ENCODE measurements around the gene CDH4. TPM values are rescaled to one million over a fixed set of nuclear protein-coding genes. Genes with fewer than 3 reads are reported as not detected.

The CDH4 gene
- polyA plus RNA-seq, 1 experiment: 1.5 TPM

GRCh38 chr20:61976644-61977418 is 724.8 kb downstream of the CDH4 start:
- Histone ChIP-seq H3K36me3 (ENCODE audit: control insufficient read depth, insufficient read depth, low read length) (peaks cover 11% of the 10 kb centered on the region), H3K4me3 (ENCODE audit: low read depth, low read length) (no peak overlapping the region), H3K27me3 (ENCODE audit: control insufficient read depth, insufficient read depth, low read length) (no peaks in the 10 kb centered on the region)
- POLR2A ChIA-PET: no interaction called here
- CTCF ChIA-PET: no interaction called here
- DNase-seq (ENCODE audit: low read depth): no peak
- TF ChIP-seq CTCF (IDR thresholded peaks at IDR 0.05; ENCODE audit: insufficient read depth, low read depth, low read length): no peak

- no peak overlapping the region for H3K4me3 ChIP-seq (ENCODE audit: low read depth, low read length)
- no peak for DNase-seq (ENCODE audit: low read depth)
- H3K36me3 ChIP-seq (ENCODE audit: control insufficient read depth, insufficient read depth, low read length): peaks cover 11% of the 10 kb centered on the region
- TF ChIP-seq CTCF (IDR thresholded peaks at IDR 0.05; ENCODE audit: insufficient read depth, low read depth, low read length): no peak
- ChIA-PET CTCF (no interaction called here), POLR2A (no interaction called here)
- no peaks in the 10 kb centered on the region for H3K27me3 ChIP-seq (ENCODE audit: control insufficient read depth, insufficient read depth, low read length)
Observed at GRCh38 chr20:61977419-61977786, 725.3 kb downstream of the CDH4 start.

GRCh38 chr20:61978491-61978890 is 726.4 kb downstream of the CDH4 start:
- peaks cover 11% of the 10 kb centered on the region for H3K36me3 ChIP-seq (ENCODE audit: control insufficient read depth, insufficient read depth, low read length)
- no peak for TF ChIP-seq CTCF (IDR thresholded peaks at IDR 0.05; ENCODE audit: insufficient read depth, low read depth, low read length)
- DNase-seq (ENCODE audit: low read depth): no peak
- CTCF ChIA-PET: no interaction called here
- no peak overlapping the region for H3K4me3 ChIP-seq (ENCODE audit: low read depth, low read length)
- POLR2A ChIA-PET: no interaction called here
- H3K27me3 ChIP-seq (ENCODE audit: control insufficient read depth, insufficient read depth, low read length): no peaks in the 10 kb centered on the region

- CTCF ChIA-PET: no interaction called here
- no peak for TF ChIP-seq CTCF (IDR thresholded peaks at IDR 0.05; ENCODE audit: insufficient read depth, low read depth, low read length)
- POLR2A ChIA-PET: no interaction called here
- Histone ChIP-seq H3K27me3 (ENCODE audit: control insufficient read depth, insufficient read depth, low read length) (no peaks in the 10 kb centered on the region), H3K4me3 (ENCODE audit: low read depth, low read length) (no peak overlapping the region), H3K36me3 (ENCODE audit: control insufficient read depth, insufficient read depth, low read length) (peaks cover 8% of the 10 kb centered on the region)
- DNase-seq (ENCODE audit: low read depth): no peak
Observed at GRCh38 chr20:61979090-61979489, 727.0 kb downstream of the CDH4 start.

- no peak for DNase-seq (ENCODE audit: low read depth)
- Histone ChIP-seq H3K27me3 (ENCODE audit: control insufficient read depth, insufficient read depth, low read length) (no peaks in the 10 kb centered on the region), H3K36me3 (ENCODE audit: control insufficient read depth, insufficient read depth, low read length) (peaks cover 9% of the 10 kb centered on the region), H3K4me3 (ENCODE audit: low read depth, low read length) (no peak overlapping the region)
- CTCF ChIA-PET: interaction anchor here (0.6 kb wide), 1 partner anchor 401 kb away, joined by 3 read pairs; no protein-coding TSS in a partner anchor
- TF ChIP-seq CTCF (IDR thresholded peaks at IDR 0.05; ENCODE audit: insufficient read depth, low read depth, low read length): no peak
- POLR2A ChIA-PET: no interaction called here
Observed at GRCh38 chr20:61979701-61980635, 727.9 kb downstream of the CDH4 start.

Data from BJ (cell line).